HG03097 (cell line): ENCODE measurements around the gene SSH2.
"Not testable (repeated sequence)": the region's sequence is repeated elsewhere in the genome, so short reads cannot be mapped to it uniquely, and the experiment has no call there.

ENCODE experiments used
- ATAC-seq: cut with Tn5 transposase; IDR thresholded peaks from one replicate; pipeline ENCODE4 v1.9.1; 2021; ENCODE audit not compliant: unreplicated experiment, low FRiP score

SSH2 gene

DNA sequence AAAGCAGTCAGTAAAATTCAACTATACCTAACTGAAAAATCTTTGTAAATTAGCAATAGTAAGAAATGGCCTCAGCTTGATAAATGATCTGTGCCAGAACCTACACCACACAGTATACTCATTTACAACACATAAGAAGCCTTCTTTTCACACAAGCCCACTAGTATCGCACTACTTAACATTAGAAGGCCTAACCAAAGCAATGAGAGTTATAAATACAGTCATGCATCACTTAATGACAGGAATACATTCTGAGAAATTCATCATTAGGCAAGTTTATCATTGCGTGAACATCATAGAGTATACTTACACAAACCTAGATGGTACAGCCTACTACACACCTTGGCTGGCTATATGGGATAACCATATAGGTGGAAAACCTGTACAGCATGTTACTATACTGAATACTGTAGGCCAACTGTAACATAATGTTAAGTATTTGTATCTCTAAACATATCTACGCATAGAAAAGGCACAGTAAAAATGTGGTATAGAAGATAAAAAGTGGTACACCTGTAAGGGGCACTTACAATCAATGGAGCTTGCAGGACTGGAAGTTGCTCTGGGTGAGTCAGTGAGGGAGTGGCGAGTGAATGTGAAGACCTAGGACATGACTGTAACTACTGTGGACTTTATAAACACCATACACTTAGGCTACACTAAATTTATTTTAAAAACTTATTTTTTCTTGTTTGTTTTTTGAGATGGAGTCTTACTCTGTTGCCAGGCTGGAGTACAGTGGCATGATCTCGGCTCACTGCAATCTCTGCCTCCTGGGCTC lies 180.8 kb downstream of the SSH2 start:
- no peak for ATAC-seq

DNA sequence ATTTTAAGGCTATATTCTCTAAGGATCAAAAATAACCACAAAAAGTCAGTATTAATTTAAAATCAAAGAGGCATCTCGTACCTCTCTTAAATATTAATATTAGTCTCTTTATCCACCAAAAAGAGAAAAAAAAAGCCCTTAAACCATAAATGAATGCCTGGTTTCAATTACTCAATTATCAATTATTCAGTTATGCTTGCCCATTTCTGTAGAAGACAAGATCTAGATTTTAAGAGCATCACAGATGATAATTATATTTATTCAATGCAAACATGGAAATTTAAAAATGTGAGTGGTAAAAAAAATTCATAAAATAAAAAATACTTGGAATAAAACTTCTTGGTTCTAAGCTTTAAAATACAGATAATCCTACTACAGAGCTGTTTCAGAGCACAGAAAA lies 181.6 kb downstream of the SSH2 start:
- no peak for ATAC-seq

DNA sequence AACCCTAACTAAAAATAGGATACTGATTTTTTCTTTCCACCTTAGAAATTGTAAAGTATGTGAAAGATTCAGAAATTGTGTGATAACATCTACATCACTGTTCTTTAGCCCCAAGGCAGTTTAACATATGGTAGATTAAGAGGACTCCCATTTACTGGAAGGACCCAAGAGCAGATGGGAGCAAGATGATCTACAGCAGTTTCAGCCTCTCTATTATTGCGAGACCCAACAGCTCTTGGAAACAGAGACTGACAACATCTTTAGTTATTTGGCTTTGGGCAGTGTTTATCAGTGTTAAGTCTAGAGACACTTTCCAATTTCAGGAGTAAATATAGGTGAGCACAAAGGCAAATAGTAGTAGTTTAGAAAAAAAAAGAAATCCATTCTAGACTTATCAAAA lies 182.4 kb downstream of the SSH2 start:
- no peak for ATAC-seq

DNA sequence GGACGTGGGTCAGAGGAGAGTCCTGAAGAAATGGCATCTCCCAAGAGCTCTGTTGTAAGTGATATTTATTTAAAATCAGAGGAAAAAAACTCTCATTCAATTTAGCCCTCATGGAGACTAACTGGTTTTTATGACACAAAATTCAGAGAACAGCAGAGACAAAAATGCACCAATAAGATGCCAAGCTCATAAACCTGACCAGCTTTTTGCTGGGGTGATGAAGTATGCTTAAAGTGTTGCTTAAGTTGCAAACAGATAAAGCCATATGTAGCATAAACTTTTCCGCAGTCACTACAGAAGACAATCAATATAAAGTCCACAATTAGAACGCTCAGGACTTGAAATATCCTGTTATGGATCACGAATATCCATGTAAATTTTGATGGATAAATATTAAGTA lies 183.4 kb downstream of the SSH2 start:
- no peak for ATAC-seq

DNA sequence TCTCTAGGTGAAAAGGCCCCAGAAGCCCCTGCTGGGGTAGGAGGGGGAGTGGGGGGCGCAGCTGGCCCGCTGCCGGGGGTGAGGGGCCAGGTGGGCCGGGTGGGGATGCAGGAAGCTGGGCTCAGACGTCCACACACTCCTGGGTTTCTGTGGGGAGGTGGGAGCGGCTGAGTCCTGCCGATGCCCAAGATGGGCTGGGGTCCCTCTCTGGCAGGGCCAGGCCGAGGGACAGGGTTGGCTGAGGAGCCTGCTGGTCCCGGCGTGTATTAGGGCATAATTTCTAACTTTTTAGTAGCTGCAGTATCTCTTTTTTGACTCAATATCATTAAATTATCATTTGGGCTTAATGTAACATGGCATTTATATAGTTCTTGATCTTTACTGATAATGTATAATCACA lies 185.9 kb downstream of the SSH2 start:
- no peak for ATAC-seq

DNA sequence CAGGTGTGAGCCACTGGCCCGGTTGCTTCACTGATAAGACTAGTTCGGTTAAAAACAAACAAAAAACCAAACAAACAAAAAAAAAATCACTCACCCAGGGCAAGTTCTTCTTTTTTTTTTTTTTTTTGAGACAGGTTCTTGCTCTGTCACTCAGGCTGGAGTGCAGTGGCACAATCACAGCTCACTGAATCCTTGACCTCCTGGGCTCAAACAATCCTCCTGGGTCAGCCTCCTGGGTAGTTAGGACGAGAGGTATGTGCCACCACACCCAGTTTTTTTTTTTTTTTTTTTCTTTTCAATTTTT lies 187.9 kb downstream of the SSH2 start:
- no peak for ATAC-seq

DNA sequence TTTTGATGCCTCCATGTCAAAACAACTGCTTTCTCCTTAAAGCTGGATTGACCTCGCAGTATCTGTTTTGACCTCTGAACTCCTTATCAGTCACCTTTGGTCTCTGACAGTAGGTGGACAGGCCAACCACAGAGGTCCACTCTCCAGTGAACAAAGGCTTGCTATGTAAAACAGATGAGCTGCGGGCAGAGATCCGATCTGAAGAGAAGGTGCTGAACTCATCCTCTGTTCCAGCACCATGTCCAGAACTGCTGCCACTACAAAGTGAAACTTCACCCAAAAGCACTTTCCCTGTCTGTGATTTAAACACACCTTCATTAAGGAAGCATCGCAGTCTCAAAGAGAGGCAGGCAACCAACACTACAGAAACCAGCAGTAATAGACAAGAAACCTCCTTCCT lies 190.0 kb downstream of the SSH2 start:
- no peak for ATAC-seq

DNA sequence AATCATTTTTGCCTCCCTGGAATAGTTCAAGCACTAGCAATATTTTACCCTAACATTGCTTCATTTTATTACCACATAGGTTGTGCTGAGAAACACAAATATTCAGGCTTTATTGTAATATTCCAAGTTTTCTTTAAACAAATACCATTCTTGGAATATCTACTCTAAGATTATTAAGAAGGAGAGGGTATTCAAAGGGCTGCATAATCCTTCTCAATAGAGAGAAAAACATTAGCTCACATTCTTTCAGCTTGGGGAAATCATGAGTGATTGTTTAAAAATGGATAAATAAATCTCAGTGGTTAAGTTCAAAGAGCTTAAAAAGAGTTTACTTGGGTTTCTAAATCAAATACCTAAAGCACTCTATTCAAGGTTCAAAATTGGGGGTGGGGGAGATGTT lies 195.4 kb downstream of the SSH2 start:
- no peak for ATAC-seq

DNA sequence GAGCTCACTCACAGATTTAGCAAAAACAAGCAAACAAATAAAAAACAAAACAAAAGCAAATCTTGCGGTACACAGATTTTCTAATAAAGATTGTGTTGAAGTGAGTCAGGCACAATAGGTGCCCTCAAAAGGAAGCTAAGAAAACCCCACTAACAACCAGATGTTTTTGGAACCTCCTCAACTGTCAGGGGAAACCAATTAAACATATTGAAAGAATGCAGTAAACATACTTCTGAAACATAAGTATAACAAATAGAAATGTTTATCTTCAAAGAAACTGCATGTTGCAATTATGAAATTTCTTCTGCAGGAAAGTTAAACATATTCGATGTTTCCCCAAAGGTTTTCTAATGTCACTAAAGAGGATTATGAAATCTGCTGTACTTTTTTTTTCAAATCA lies 196.9 kb downstream of the SSH2 start:
- no peak for ATAC-seq

DNA sequence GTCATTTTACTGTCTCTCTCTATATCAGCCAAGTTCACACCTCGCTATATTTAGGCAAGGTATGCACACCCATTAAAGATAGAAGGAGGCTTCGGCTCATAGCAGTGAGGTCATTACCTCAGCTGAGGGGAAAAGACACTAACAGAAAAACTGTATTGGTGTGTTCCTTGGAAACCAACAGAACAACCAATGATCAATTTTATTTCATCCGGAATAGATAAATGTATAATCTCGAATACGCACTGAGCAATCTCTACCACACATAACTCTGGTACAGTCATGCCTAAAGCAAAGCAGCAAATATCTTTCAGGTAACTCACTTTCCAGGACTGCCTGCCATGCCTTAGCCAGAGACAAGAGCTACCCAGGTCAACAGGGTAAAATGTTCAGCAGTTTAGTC lies 197.4 kb downstream of the SSH2 start:
- ATAC-seq = no peak

DNA sequence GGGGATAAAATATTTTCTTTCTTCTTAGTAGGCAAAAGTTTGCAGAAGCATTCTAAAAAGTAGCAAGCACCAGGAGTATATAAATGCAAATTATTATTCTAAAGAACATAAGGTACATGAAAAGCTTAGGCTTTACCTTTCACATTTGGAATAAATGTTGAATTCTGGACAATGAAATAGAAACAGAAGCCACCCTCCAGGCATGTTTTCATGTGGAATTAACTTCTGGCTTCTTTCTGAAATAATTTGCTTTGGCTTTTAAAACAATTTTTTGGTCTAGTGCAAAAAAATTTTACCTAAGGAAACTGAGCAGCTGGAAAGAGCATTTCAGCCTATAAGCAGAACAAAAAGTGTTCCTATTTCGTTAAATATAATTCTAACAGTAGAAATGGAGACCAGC lies 197.8 kb downstream of the SSH2 start:
- no peak for ATAC-seq

DNA sequence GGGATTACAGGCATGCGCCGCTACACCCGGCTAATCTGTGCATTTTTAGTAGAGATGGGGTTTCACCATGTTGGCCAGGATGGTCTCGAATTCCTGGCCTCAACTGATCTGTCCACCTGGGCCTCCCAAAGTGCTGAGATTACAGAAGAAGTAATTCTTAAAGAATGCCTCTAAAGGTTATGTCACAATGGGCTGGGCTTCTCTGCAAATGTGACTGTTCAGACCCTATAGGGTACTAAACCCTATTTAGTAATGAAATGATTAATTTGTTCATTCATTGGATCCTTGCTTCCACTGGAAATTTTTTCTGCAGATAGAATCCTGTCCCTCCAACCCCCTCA lies 198.5 kb downstream of the SSH2 start:
- ATAC-seq = no peak

DNA sequence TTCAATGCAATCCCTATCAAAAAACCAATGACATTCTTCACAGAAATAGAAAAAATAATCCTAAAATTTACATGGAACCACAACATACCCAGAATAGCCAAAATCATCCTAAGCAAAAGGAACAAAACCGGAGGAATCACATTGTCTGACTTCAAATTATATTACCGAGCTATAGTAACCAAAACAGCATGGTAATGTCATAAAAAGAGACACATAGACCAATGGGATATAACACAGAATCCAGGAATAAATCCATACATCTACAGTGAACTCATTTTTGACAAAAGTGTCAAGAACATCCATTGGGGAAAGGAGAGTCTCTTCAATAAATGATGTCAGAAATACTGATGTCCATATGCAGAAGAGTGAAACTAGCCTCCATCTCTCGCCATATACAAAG lies 201.5 kb downstream of the SSH2 start:
- no peak for ATAC-seq

DNA sequence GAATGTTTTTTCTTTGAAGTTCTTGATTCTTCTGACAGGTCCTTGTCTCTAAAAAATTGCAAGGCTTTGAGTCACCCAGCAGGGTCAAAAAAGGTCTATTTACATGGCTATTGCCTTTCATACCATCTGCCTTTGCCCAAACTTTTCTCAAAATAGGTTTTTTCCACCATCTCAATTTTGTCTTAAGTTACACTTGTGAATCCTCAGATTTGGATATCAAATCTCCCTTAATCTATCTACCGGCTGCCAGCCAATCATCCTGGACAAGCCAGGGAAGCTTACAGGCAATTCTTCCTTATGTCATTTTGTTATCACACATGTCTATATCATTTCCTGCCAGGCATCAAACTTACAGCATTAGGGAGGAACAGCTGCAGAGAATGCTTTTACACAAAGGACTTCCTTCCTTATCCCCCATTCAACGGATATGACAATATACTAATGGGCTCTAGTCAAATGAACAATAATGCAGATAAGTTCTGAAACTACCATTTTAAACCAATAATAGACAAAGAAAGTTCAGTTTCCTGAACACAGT lies 203.2 kb downstream of the SSH2 start:
- no peak for ATAC-seq

DNA sequence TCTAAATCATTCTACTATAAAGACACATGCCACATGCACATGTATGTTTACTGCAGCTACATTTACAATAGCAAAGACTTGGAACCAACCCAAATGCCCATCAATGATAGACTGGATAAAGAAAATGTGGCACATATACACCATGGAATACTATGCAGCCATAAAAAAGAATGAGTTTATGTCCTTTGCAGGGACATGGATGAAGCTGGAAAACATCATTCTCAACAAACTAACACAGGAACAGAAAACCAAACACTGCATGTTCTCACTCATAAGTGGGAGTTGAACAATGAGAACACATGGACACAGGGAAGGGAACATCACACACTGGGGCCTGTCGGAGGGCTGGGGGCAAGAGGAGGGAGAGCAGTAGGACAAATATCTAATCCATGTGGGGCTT lies 204.6 kb downstream of the SSH2 start:
- not testable (repeated sequence) for ATAC-seq

DNA sequence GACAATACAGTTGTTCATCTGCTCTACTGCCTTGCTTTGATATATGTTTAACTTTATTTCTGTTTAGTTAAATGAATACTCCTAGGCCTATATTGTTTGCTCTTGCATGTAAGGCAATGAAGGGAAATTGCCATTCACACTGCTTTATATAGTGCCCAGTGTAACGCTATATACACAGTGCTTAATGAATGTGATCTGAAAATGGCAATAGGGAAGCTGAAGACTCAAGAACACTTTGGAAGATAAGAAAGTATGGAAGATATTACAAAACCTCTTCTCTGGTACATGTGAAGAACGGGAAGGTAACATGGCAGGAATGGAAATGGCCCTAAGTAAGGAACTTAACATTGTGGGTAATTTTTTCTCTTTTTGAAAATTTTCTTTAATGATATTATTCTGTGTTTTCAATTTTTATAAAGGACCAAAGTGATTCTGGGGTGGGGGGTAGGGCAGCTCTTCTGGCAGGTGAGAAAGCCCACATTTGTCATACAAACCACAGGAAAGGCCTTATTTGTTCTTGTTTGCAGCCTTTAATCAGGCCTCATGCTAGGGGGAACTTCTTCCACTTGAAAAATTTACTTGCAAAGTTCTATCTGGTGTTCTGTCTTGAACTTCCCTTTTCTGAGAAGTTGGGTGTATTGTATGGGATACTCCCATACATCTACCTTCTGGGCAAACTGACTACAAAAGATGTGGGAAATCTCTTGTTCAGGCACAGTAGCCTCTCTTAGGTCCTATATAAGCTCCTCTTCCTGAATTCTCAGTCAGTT lies 206.6 kb downstream of the SSH2 start:
- ATAC-seq = no peak

DNA sequence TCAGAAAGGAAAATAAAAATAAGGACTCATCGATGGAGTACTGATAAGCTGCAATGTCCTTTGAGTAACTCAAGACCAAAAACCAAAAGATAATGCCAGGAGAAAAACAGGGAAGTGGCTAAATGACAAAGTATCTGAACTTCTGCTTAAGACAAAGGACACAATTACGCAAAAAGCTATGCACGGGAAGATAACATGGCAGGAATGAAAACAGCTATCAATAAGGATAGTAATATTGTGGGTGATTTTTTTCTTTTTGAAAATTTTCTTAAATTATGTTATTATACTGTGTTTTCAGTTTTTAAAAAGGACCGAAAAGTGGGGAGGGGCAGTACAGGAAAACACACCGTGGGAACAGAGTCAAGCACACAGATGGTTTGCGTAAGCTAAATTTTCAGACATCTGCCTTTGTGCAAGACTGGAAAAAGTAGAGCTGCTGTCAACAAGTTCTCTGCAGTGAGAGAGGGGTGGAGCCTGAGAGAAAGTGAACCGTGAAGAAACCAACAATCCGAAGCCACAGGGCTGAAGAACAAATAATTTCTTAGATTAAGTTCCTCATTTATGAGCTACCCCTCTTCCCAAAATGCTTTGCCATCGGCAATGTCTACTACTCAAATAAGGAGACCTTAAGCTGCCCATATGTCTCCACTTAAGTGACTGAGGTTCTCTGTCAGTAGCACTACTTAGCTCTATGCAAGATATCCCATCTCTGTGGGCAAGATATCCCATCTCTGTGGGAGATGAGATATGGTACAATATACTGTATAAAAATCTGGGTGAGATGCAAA lies 207.4 kb downstream of the SSH2 start:
- peak; percentile 56 for ATAC-seq

DNA sequence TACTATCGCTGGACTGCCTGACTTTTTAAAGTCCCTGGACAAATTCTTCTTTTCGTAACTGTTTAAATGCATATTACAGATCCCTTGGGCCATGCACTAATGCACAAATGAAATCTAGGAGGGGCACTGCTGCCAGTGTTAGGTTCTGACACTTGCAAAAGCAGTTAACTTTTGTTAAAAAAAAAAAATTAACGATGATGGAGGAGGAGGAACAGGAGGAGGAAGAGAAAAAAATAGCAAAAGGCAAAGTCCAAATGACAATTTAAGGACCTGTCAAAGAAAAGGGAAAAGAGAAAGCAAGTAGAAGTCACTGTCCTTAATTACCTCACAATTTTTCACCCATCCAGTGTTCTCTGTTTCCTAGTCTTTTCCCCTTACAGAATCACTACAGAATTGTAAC lies 209.5 kb downstream of the SSH2 start:
- no peak for ATAC-seq

DNA sequence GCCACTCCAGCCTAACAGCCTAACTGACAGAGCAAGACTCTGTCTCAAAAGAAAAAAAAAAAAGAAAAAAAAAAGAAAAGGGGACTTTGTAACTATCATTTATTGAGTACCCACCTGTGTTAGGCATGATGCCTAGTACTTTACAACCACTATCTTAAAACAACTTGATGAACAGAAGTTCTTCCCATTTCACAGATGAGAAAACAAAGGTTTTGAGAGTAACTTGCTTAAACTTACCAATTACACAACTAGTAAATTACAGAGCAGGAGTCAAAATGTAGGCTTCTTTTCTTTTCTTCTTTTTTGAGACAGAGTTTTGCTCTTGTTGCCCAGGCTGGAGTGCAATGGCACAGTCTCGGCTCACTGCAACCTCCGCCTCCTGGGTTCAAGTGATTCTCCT lies 210.6 kb downstream of the SSH2 start:
- ATAC-seq = no peak

DNA sequence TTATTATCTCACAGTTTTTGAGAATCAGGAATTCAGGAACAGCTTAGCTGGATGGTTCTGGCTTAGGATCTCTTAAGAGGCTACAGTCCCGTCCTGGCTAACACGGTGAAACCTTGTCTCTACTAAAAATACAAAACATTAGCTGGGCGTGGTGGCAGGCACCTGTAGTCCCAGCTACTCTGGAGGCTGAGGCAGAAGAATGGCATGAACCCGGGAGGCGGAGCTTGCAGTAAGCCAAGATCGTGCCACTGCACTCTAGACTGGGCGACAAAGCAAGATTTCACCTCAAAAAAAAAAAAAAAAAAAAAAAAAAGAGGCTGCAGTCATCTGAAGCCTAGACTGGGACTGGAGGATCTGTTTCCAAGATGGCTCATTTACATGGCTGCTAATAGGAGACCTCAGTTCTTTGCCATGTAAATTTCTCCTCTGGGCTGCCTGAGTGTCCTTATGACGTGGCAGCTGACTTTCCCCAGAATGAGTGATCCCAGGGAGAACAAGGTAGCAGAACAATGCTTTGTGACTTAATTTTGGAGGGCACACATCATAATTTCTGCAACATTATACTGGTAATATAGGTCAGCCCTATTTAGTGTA lies 211.5 kb downstream of the SSH2 start:
- ATAC-seq = no peak

DNA sequence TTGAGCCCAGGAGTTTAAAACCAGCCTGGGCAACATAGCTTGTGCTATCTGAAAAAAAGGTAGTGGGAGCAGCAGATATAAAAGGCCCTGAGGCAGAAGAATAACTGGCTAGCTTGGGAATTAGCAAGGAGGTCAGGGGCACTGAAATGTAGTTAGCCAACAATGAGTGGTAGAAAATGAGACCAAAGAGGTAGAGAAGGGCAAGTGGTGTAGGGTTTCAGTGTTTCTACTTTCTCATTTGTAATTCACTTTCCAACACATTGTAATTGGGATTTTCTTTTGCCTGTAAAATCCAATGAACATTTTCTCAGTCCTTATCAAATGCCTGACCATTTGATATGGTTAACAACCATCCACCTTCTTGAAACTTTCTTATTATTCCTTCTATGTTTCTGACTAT lies 212.2 kb downstream of the SSH2 start:
- no peak for ATAC-seq
